KMS-11 (cell line): ENCODE measurements around the gene NOS1AP.

Experiments used
- H2AFZ ChIP-seq: fragments of 200-600 bp; sonication (generic); 2 replicates; pipeline ENCODE4 v1.6.1; 2016; ENCODE audit warnings: antibody characterized with exemption, mixed run types, low read depth
- H3K27ac ChIP-seq: fragments of 200-600 bp; sonication (generic); 2 replicates; pipeline ENCODE4 v1.6.1; 2016; ENCODE audit warnings: mild to moderate bottlenecking, mixed run types
- H3K27me3 ChIP-seq: fragments of 200-600 bp; sonication (generic); 2 replicates; pipeline ENCODE4 v1.6.1; 2017; ENCODE audit warnings: mild to moderate bottlenecking, low read depth, mixed run types, moderate library complexity; ENCODE audit not compliant: insufficient read depth
- H3K36me3 ChIP-seq: fragments of 200-600 bp; sonication (generic); 2 replicates; pipeline ENCODE4 v1.6.1; 2017; ENCODE audit warnings: mild to moderate bottlenecking, mixed run types; ENCODE audit not compliant: insufficient read depth
- H3K4me1 ChIP-seq: fragments of 200-600 bp; sonication (generic); 2 replicates; pipeline ENCODE4 v1.6.1; 2016; ENCODE audit warnings: mild to moderate bottlenecking, low read depth, mixed run types; ENCODE audit not compliant: poor library complexity, severe bottlenecking
- H3K4me2 ChIP-seq: fragments of 200-600 bp; sonication (generic); 2 replicates; pipeline ENCODE4 v1.7.0; 2016; ENCODE audit warnings: mild to moderate bottlenecking, mixed run types
- H3K4me3 ChIP-seq: fragments of 200-600 bp; sonication (generic); IDR thresholded peaks from 2 replicates; pipeline ENCODE4 v1.6.1; 2017; ENCODE audit warnings: low read depth, low read length, mixed read lengths; ENCODE audit not compliant: insufficient read depth
- H3K79me2 ChIP-seq: fragments of 200-600 bp; sonication (generic); 2 replicates; pipeline ENCODE4 v1.6.1; 2016; ENCODE audit warnings: low read depth, mixed run types; ENCODE audit not compliant: insufficient read depth
- H3K9ac ChIP-seq: fragments of 200-600 bp; sonication (generic); 2 replicates; pipeline ENCODE4 v1.6.1; 2016; ENCODE audit warnings: mild to moderate bottlenecking, mixed run types
- H4K20me1 ChIP-seq: fragments of 200-600 bp; sonication (generic); 2 replicates; pipeline ENCODE4 v1.6.1; 2016; ENCODE audit warnings: mild to moderate bottlenecking, mixed run types; ENCODE audit not compliant: insufficient read depth
- CTCF ChIP-seq: fragments of 200-600 bp; sonication (generic); conservative IDR thresholded peaks from 2 replicates; pipeline ENCODE4 v1.6.1; 2017; ENCODE audit warnings: low read depth, mild to moderate bottlenecking, antibody characterized with exemption, low read length, moderate library complexity, mixed read lengths

NOS1AP gene

GRCh38 chr1:162157469-162157868, 88.0 kb downstream of the NOS1AP start:
- Histone ChIP-seq H3K4me3 (no peak overlapping the region), H3K4me1 (peaks cover 54% of the 10 kb centered on the region), H3K27ac (no peak overlapping the region), H3K79me2 (no peaks in the 10 kb centered on the region), H4K20me1 (no peaks in the 10 kb centered on the region), H3K27me3 (no peaks in the 10 kb centered on the region), H2AFZ (no peak overlapping the region), H3K4me2 (peak overlapping the region; percentile 67; the same call in 1 of the 2 replicates), H3K9ac (no peak overlapping the region), H3K36me3 (no peaks in the 10 kb centered on the region)
- TF ChIP-seq CTCF, result no peak

- H3K9ac ChIP-seq, result no peak overlapping the region
- no peak overlapping the region for H2AFZ ChIP-seq
- TF ChIP-seq CTCF, result no peak
- H3K36me3 ChIP-seq, result no peaks in the 10 kb centered on the region
- H4K20me1 ChIP-seq, result no peaks in the 10 kb centered on the region
- H3K27ac ChIP-seq, result no peak overlapping the region
- peaks cover 41% of the 10 kb centered on the region for H3K4me1 ChIP-seq
- H3K4me2 ChIP-seq, result no peak overlapping the region
- no peaks in the 10 kb centered on the region; the same call in 1 of the 2 replicates for H3K27me3 ChIP-seq
- H3K79me2 ChIP-seq, result no peaks in the 10 kb centered on the region
- no peak overlapping the region for H3K4me3 ChIP-seq
These were observed 89.3 kb downstream of the NOS1AP start for GRCh38 chr1:162158624-162159271.

GRCh38 chr1:162159515-162159914, 90.0 kb downstream of the NOS1AP start:
- H2AFZ ChIP-seq, result no peak overlapping the region
- H3K36me3 ChIP-seq, result no peaks in the 10 kb centered on the region
- no peak overlapping the region for H3K4me2 ChIP-seq
- H3K4me1 ChIP-seq, result peaks cover 33% of the 10 kb centered on the region
- H3K27ac ChIP-seq, result no peak overlapping the region
- H3K27me3 ChIP-seq, result no peaks in the 10 kb centered on the region; the same call in 1 of the 2 replicates
- H3K79me2 ChIP-seq, result no peaks in the 10 kb centered on the region
- no peaks in the 10 kb centered on the region for H4K20me1 ChIP-seq
- no peak overlapping the region for H3K9ac ChIP-seq
- no peak for TF ChIP-seq CTCF
- no peak overlapping the region for H3K4me3 ChIP-seq

- no peak overlapping the region for H3K4me3 ChIP-seq
- H3K9ac ChIP-seq, result no peak overlapping the region
- H3K27me3 ChIP-seq, result no peaks in the 10 kb centered on the region; the same call in 1 of the 2 replicates
- H3K4me1 ChIP-seq, result peaks cover 12% of the 10 kb centered on the region
- H4K20me1 ChIP-seq, result no peaks in the 10 kb centered on the region
- no peak for TF ChIP-seq CTCF
- no peaks in the 10 kb centered on the region for H3K79me2 ChIP-seq
- H3K36me3 ChIP-seq, result no peaks in the 10 kb centered on the region
- H3K4me2 ChIP-seq, result no peak overlapping the region
- no peak overlapping the region for H3K27ac ChIP-seq
- no peak overlapping the region for H2AFZ ChIP-seq
These were observed 92.5 kb downstream of the NOS1AP start for GRCh38 chr1:162161916-162162550.
